Tibial nerve (tissue), 4 donors: ENCODE data around the gene DIP2C. TPM values are rescaled to one million over a fixed set of nuclear protein-coding genes. Genes with fewer than 3 reads are reported as not detected.

Experiments used
- DNase-seq, 2 donors: peaks; one replicate each; pipeline ENCODE4 v3.0.0-alpha.2; 2019; ENCODE audit warnings: low spot score in 2 of 2
- H3K27ac ChIP-seq, 4 donors: fragments of 200-600 bp; sonication (generic) in 3 of 4; one replicate each; pipeline ENCODE4 v1.5.1; 2017 to 2019; ENCODE audit warnings: mild to moderate bottlenecking in 1 of 4
- H3K27me3 ChIP-seq, 2 donors: fragments of 200-600 bp; sonication (generic) in 1 of 2; one replicate each; pipeline versions ENCODE4 v1.5.1 to v1.6.0; 2017 to 2019
- H3K36me3 ChIP-seq, 3 donors: fragments of 200-600 bp; sonication (generic); one replicate each; pipeline ENCODE4 v1.5.1; 2018 to 2019
- H3K4me1 ChIP-seq, 4 donors: fragments of 200-600 bp; sonication (generic) in 3 of 4; one replicate each; pipeline ENCODE4 v1.5.1; 2017 to 2019
- H3K4me3 ChIP-seq, 4 donors: fragments of 200-600 bp; sonication (generic) in 3 of 4; one replicate each; pipeline ENCODE4 v1.5.1; 2017 to 2019; ENCODE audit warnings: mild to moderate bottlenecking in 1 of 4, moderate library complexity in 1 of 4
- H3K9me3 ChIP-seq, 4 donors: fragments of 200-600 bp; sonication (generic) in 3 of 4; one replicate each; pipeline ENCODE4 v1.5.1; 2017 to 2019
- EP300 ChIP-seq, 2 donors: sonication (generic); formaldehyde crosslinking; IDR thresholded peaks; one replicate each; pipeline ENCODE4 v1.6.1; 2017; ENCODE audit warnings: antibody characterized with exemption in 2 of 2, mild to moderate bottlenecking in 1 of 2
- POLR2A ChIP-seq, 2 donors: fragments of 450-650 bp; IDR thresholded peaks; one replicate each; pipeline ENCODE4 v1.6.1; 2017; ENCODE audit warnings: antibody characterized with exemption in 2 of 2, mild to moderate bottlenecking in 2 of 2, moderate library complexity in 2 of 2
- WGBS, 2 donors: methylation state at CpG; one replicate each; pipeline ENCODE4 v1.1.5; 2018; 5-methylcytosine and 5-hydroxymethylcytosine counted together
- total RNA-seq, 4 donors: library from RNA; depleted of rRNA; stranded (reverse); fragments of >200 nt; gene quantifications; one replicate each; pipeline ENCODE4 v1.1.0, GENCODE V29; 2016
- TF ChIP-seq, protein P1 (sequence below), 5 experiments: fragments of 200-600 bp in 3 of 5; fragments of 450-650 bp in 2 of 5; sonication (generic) in 3 of 5; IDR thresholded peaks; one replicate each; pipeline ENCODE4 v1.5.1; 2016 to 2019; ENCODE audit warnings: antibody characterized with exemption in 5 of 5, mild to moderate bottlenecking in 3 of 5, moderate library complexity in 2 of 5

The DIP2C gene
- total RNA-seq, 4 donors from 2014 or later: 31.4 to 46.5 (median 36.0) TPM

DNA sequence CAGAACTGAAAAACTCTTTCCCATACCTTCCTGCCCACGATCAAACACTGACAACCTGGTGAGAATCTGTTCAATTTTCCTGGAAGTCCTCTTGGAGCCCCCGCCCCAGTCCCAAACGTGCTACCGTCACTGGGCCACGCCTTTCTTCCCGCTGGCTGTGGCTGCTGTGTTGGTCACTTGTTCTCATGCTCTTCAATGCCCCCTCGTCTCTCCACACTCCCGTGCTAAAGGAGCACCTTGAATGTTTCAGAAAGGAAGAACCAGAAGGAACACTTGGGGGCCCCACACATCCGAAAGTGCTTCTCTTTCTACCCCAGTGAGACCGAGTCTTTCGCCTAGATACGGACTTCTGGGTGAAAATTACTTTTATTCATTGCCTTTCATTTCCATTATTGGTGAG is 215.1 kb downstream of the DIP2C start:
- no peak for DNase-seq
- peaks cover 0 to 43% (median 0%) of the 10 kb centered on the region in 3 donors for H3K36me3 ChIP-seq
- H3K4me1 ChIP-seq: peaks cover 0 to 6% (median 0%) of the 10 kb centered on the region in 4 donors
- WGBS, 2 donors: 91 to 92% methylated on average over 12 of the region's 12 CpGs
- TF ChIP-seq, protein P1, sequence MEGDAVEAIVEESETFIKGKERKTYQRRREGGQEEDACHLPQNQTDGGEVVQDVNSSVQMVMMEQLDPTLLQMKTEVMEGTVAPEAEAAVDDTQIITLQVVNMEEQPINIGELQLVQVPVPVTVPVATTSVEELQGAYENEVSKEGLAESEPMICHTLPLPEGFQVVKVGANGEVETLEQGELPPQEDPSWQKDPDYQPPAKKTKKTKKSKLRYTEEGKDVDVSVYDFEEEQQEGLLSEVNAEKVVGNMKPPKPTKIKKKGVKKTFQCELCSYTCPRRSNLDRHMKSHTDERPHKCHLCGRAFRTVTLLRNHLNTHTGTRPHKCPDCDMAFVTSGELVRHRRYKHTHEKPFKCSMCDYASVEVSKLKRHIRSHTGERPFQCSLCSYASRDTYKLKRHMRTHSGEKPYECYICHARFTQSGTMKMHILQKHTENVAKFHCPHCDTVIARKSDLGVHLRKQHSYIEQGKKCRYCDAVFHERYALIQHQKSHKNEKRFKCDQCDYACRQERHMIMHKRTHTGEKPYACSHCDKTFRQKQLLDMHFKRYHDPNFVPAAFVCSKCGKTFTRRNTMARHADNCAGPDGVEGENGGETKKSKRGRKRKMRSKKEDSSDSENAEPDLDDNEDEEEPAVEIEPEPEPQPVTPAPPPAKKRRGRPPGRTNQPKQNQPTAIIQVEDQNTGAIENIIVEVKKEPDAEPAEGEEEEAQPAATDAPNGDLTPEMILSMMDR (IDR thresholded peaks at IDR 0.05): no peak
- TF ChIP-seq POLR2A (IDR thresholded peaks at IDR 0.05): no peak
- no peak for TF ChIP-seq EP300 (IDR thresholded peaks at IDR 0.05)
- H3K27me3 ChIP-seq: no peaks in the 10 kb centered on the region
- no peak overlapping the region for H3K27ac ChIP-seq
- no peak overlapping the region for H3K4me3 ChIP-seq
- no peaks in the 10 kb centered on the region for H3K9me3 ChIP-seq

DNA sequence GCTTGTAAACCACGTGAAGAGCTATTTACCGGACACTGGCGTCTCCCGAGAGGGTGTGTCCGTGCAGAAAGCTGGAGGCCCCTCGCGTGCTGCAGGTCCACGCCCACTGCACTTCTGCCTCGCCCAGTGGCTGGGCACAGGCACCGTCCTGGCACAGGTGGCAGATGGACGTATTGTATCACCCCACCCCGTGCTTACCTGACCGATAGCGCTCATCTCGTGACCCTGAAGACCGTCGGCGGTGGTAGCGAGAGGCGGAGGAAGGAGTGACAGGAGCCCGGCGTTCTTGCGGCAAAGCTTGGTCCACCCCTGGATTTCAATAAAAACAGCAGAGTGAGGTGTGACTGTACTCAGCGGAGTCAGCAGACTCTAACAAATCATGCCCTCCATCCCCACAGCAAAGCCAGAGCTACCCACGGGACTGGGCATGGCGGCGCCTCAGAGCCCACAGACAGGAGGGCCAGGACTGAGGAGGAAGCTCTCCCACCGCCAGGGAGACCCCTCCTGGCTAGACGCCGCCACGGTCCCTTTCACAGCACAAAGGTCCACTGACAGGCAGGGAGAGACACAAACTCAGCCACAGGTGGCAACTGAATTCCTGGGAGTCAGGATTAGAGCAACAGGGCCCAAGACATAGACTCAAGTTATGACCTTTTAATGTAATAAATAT is 217.1 kb downstream of the DIP2C start:
- 86 to 87% methylated on average over 28 to 31 of the region's 31 CpGs for WGBS, 2 donors
- Histone ChIP-seq H3K4me3 (no peak overlapping the region), H3K36me3 (peaks cover 0 to 63% (median 0%) of the 10 kb centered on the region in 3 donors), H3K4me1 (peaks cover 0 to 6% (median 0%) of the 10 kb centered on the region in 4 donors), H3K9me3 (no peaks in the 10 kb centered on the region), H3K27ac (no peak overlapping the region), H3K27me3 (no peaks in the 10 kb centered on the region)
- TF ChIP-seq EP300 (IDR thresholded peaks at IDR 0.05) (no peak), POLR2A (IDR thresholded peaks at IDR 0.05) (no peak)
- TF ChIP-seq, protein P1 (IDR thresholded peaks at IDR 0.05): no peak
- DNase-seq: no peak

DNA sequence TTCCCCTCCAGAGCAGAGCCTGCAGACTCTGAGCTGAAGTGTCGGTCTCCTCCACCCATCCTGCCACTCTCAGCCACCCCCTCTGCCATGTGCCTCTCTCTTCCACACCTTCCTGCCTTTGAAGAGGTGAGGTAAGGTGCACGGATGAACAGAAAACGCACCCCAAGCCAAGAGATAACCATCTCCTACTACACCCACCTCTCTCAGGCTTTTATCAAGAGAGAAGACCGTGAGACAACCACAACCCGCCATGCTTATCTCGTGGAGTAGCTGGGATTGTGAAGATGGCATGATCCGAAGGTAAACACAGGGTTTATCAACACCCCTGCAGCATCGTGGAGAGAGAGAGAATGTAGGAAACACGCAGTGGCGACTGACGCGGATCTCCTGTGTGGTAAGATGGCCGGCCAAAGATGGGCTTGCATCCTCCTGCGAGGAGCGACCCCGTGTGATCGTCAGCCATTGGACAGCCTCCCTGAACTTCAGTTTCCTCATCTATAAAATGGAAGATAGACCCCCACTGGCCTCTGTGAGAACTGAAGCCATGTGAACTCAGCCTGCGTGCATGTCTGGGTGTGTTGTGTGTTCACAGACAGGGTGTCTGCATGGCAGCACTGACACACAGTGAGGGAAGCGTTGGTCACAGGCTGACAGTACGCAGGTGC is 219.0 kb downstream of the DIP2C start:
- H3K4me1 ChIP-seq: no peaks in the 10 kb centered on the region
- TF ChIP-seq EP300 (IDR thresholded peaks at IDR 0.05) (no peak), POLR2A (IDR thresholded peaks at IDR 0.05) (no peak)
- TF ChIP-seq, protein P1 (IDR thresholded peaks at IDR 0.05): no peak
- H3K27ac ChIP-seq: no peak overlapping the region
- H3K4me3 ChIP-seq: no peak overlapping the region
- no peaks in the 10 kb centered on the region for H3K27me3 ChIP-seq
- peaks cover 0 to 58% (median 0%) of the 10 kb centered on the region in 3 donors for H3K36me3 ChIP-seq
- H3K9me3 ChIP-seq: no peaks in the 10 kb centered on the region
- WGBS, 2 donors: 92% methylated on average over 20 of the region's 20 CpGs
- no peak for DNase-seq

DNA sequence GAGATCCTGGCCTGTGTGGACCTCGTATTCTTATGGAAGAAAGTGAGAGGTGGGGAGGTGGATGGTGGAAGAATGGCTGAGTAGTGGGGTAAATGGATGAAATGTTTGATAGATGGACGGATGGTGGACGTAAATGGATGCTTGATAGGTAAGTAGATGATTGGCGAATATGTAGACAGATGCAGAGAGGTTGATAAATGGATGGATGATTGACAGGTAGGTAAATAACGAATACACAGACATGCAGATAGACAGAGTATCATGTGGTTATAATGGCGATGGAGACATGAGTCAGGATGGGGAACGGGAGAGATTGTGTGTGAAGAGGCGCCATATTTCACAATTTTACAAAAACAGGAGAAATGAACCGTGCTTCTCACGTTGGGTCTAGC is 219.5 kb downstream of the DIP2C start:
- WGBS, 2 donors: 93 to 96% methylated on average over 10 of the region's 10 CpGs

More for the DNA sequence above, 219.5 kb downstream of the DIP2C start:
- Histone ChIP-seq H3K27ac (no peak overlapping the region), H3K27me3 (no peaks in the 10 kb centered on the region), H3K4me1 (no peaks in the 10 kb centered on the region), H3K9me3 (no peaks in the 10 kb centered on the region), H3K4me3 (no peak overlapping the region), H3K36me3 (peaks cover 0 to 58% (median 0%) of the 10 kb centered on the region in 3 donors)
- no peak for DNase-seq
- TF ChIP-seq POLR2A (IDR thresholded peaks at IDR 0.05) (no peak), EP300 (IDR thresholded peaks at IDR 0.05) (no peak)
- TF ChIP-seq, protein P1 (IDR thresholded peaks at IDR 0.05): no peak
